Activated CD8-positive, alpha-beta memory T cell treated with anti-CD3 and anti-CD28 coated beads, Interleukin-2, amount 50 U/mL, for 24 hours (primary cell): ENCODE measurements around the gene TLR3.
"Not testable (repeated sequence)": the region's sequence is repeated elsewhere in the genome, so short reads cannot be mapped to it uniquely, and the experiment has no call there.

Source experiments
- DNase-seq: peaks from one replicate; pipeline ENCODE4 v3.0.0-alpha.2; 2020; ENCODE audit errors: extremely low read depth

TLR3 gene

GRCh38 chr4:186047501-186047900 is 21.5 kb upstream of the TLR3 start:
- DNase-seq, result not testable (repeated sequence)

- not testable (repeated sequence) for DNase-seq
Measured at GRCh38 chr4:186050135-186050534, 18.8 kb upstream of the TLR3 start.

GRCh38 chr4:186051096-186051495 is 17.9 kb upstream of the TLR3 start:
- no peak for DNase-seq

GRCh38 chr4:186058253-186058979 is 10.5 kb upstream of the TLR3 start:
- no peak for DNase-seq

GRCh38 chr4:186058980-186059316 is 10.0 kb upstream of the TLR3 start:
- no peak for DNase-seq

GRCh38 chr4:186061921-186062320 is 7.0 kb upstream of the TLR3 start:
- DNase-seq, result no peak

- DNase-seq, result no peak
Measured at GRCh38 chr4:186067757-186068385, 1.1 kb upstream of the TLR3 start.

GRCh38 chr4:186069729-186070128 is 773 bp downstream of the TLR3 start:
- no peak for DNase-seq

- no peak for DNase-seq
Measured at GRCh38 chr4:186072516-186072915, 3.6 kb downstream of the TLR3 start.

GRCh38 chr4:186074189-186074588 is 5.2 kb downstream of the TLR3 start:
- no peak for DNase-seq

GRCh38 chr4:186078981-186079638 is 10.2 kb downstream of the TLR3 start:
- no peak for DNase-seq

- no peak for DNase-seq
Measured at GRCh38 chr4:186079694-186080093, 10.7 kb downstream of the TLR3 start.

- DNase-seq, result no peak
Measured at GRCh38 chr4:186081202-186081807, 12.3 kb downstream of the TLR3 start.

GRCh38 chr4:186082221-186082620 is 13.3 kb downstream of the TLR3 start:
- DNase-seq, result no peak

GRCh38 chr4:186088523-186088922 is 19.6 kb downstream of the TLR3 start:
- DNase-seq, result no peak

GRCh38 chr4:186092296-186092695 is 23.3 kb downstream of the TLR3 start:
- no peak for DNase-seq

- no peak for DNase-seq
Measured at GRCh38 chr4:186095406-186095805, 26.4 kb downstream of the TLR3 start.

- no peak for DNase-seq
Measured at GRCh38 chr4:186096681-186097165, 27.8 kb downstream of the TLR3 start.

GRCh38 chr4:186097386-186097785 is 28.4 kb downstream of the TLR3 start:
- no peak for DNase-seq

GRCh38 chr4:186102931-186103330 is 34.0 kb downstream of the TLR3 start:
- DNase-seq, result no peak

GRCh38 chr4:186104114-186104889 is 35.3 kb downstream of the TLR3 start, which contains the start of gene FAM149A:
Gene FAM149A (plus strand): TSS chr4:186104704.
- DNase-seq, result peak; percentile 7
